ENCODE data around the gene UMODL1.

Gene UMODL1

GRCh38 chr21:42141643-42142042 is 70.5 kb downstream of the UMODL1 start:
- no peak for DNase-seq

GRCh38 chr21:42142141-42142540 is 71.0 kb downstream of the UMODL1 start:
- no peak for DNase-seq

- no peak for DNase-seq
These were observed 71.5 kb downstream of the UMODL1 start for GRCh38 chr21:42142627-42143026.

GRCh38 chr21:42143111-42143510 is 72.0 kb downstream of the UMODL1 start:
- DNase-seq, result no peak

GRCh38 chr21:42144221-42144620 is 73.1 kb downstream of the UMODL1 start:
- no peak for DNase-seq

- DNase-seq, result no peak
These were observed 73.8 kb downstream of the UMODL1 start for GRCh38 chr21:42144679-42145568.

- DNase-seq, result peak; percentile 68
These were observed 74.6 kb downstream of the UMODL1 start for GRCh38 chr21:42145569-42146272.

GRCh38 chr21:42146273-42146805 is 75.2 kb downstream of the UMODL1 start:
- DNase-seq, result no peak

- DNase-seq, result no peak
These were observed 75.7 kb downstream of the UMODL1 start for GRCh38 chr21:42146821-42147220.

- DNase-seq, result no peak
These were observed 76.4 kb downstream of the UMODL1 start for GRCh38 chr21:42147386-42148020.

- DNase-seq, result no peak
These were observed 77.0 kb downstream of the UMODL1 start for GRCh38 chr21:42148097-42148496.

GRCh38 chr21:42148584-42148983 is 77.5 kb downstream of the UMODL1 start:
- DNase-seq, result no peak

GRCh38 chr21:42149656-42150473 is 78.7 kb downstream of the UMODL1 start:
- DNase-seq, result no peak

GRCh38 chr21:42150474-42151085 is 79.5 kb downstream of the UMODL1 start:
- no peak for DNase-seq

- no peak for DNase-seq
These were observed 80.2 kb downstream of the UMODL1 start for GRCh38 chr21:42151148-42151947.

- no peak for DNase-seq
These were observed 80.8 kb downstream of the UMODL1 start for GRCh38 chr21:42151948-42152220.

- DNase-seq, result peak; percentile 26
These were observed 82.0 kb downstream of the UMODL1 start for GRCh38 chr21:42153046-42153686.

- peak; percentile 23 for DNase-seq
These were observed 82.6 kb downstream of the UMODL1 start for GRCh38 chr21:42153746-42154145.

- DNase-seq, result peak; percentile 17
These were observed 83.3 kb downstream of the UMODL1 start for GRCh38 chr21:42154237-42155044.
